Non-pigmented ciliary epithelial cell (primary cell): ENCODE results near the gene PTX3.

Experiments used
- DNase-seq: peaks from one replicate; pipeline ENCODE4 v3.0.0-alpha.2; 2010; ENCODE audit warnings: low read depth

PTX3 gene

DNA sequence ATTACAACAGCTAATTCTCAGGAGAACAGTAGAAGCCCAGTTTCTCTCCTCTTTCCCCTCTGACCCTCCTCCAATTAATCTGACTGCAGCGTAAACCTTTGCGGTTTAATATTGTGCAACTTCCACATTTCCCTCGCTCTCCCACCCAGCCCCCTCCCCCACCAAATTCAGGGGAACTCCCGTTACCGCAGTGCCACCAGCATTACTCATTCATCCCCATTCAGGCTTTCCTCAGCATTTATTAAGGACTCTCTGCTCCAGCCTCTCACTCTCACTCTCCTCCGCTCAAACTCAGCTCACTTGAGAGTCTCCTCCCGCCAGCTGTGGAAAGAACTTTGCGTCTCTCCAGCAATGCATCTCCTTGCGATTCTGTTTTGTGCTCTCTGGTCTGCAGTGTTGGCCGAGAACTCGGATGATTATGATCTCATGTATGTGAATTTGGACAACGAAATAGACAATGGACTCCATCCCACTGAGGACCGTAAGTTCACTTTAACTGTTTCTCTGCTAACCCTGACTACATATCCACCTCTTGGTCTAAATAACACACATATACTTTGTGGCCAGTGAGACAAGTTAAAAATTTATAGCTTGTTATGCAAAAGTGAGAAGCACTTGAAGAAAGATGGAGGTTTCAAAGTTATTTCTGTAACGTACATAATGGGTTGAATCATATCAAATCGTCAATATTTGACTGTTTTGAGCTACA lies at the start of gene PTX3:
TSS of gene PTX3 (plus strand) at position 268 of the 709 bp plus-strand sequence. CDS start at position 352, 84 bp downstream.
- peak; percentile 79 for DNase-seq

DNA sequence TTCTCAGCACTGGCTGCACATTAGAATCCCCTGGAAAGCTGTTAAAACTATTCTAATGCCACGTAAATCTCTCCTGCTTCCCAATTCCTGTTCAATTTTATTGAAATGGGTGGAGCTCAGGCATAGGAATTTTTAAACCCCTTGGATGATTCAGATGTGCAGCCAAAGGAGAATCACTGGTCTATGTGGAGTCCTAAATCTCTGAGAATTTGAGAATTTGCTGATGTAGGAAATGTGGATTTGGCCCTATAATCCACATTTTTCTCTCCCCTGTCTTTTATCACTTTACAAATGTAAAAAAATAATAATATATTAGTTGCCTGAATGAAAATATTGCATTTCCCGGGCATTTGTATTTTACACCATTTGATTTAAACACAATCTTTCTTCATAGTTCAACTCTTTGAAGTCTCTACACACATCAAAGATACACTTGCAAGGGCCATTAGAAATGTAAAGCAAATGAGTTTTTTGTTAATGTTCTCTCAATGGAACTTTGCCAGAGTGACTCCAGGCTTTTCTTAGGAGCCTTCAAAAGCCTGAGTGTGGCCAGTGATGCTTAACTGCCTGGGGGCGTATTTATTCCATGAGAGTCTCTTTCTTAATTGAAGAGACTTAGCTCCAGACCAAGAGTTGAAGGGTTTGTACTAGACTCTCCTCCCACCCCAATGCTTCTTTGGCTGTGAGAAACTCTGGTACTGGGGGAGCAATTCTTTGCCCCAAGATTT lies 48.8 kb upstream of the PTX3 start:
- no peak for DNase-seq

DNA sequence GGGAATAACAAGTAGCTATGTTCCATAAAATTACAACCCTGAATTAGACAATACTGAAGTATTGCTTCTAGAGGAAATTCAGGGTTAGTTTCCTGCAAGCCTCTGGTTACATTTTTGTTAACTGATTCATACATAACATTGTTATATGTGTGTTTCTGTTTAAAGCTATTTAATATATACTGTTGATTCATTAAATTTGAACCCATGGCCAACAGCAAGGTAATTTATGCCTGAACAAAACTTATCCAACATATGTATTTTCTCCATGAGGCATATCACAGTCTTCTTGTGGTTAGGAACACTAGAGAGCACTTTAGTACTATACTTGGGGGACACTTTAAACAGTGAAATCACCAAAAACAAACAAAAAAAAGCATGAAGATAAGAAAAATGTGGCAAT lies 47.7 kb upstream of the PTX3 start:
- DNase-seq: no peak

- no peak for DNase-seq
These were observed 45.7 kb upstream of the PTX3 start for GRCh38 chr3:157390713-157391515.

DNA sequence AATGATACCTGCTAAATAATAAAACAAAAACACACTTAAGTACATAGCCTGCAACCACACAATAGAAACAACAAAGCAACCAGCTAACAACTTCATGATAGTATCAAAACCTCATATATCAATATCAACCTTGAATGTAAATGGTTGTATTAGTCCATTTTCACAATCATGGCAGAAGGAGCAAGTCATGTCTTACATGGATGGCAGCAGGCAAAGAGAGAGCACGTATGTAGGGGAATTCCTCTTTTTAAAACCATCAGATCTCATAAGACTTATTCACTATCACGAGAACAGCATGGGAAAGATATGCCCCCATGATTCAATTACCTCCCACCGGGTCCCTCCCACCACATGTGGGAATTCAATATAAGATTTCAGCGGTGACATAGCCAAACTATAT lies 44.5 kb upstream of the PTX3 start:
- DNase-seq: no peak

DNA sequence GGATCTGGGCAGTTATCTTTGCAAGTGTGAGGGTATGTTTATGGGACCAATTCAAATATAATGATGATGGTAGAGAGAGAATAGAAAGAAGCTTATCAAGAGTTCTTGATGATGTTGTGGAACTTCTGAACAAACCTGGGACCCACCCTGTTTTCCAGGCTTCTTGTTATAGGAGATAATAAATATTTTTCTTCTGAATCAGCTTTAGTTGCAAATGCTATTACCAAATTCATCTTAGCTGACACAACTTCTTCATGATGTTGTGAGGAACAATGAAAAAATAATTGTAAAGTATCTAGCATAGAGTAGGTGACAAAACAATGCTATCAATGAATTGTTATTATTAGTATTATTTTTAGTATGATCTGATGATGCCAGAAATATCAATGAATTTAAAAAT lies 43.5 kb upstream of the PTX3 start:
- DNase-seq: no peak

- DNase-seq: no peak
These were observed 42.2 kb upstream of the PTX3 start for GRCh38 chr3:157394411-157394810.

DNA sequence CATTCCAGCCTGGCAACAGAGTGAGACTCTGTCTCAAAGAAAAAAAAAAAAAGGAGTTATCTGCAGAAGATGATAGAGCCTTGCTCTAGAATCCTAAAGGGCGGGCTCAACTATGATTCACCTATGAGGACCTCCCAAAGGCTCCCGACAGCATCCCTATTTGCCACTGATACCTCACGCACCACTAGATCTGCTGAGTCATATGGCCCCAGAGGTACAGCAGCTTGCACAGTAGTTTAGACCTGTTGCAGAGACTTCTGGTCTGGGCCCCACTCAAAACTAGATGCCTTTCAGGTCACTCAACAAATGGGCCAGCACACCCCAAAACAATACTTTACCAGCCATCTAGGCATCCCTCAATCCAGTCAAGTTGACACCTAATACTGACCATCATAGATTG lies 38.1 kb upstream of the PTX3 start:
- no peak for DNase-seq

DNA sequence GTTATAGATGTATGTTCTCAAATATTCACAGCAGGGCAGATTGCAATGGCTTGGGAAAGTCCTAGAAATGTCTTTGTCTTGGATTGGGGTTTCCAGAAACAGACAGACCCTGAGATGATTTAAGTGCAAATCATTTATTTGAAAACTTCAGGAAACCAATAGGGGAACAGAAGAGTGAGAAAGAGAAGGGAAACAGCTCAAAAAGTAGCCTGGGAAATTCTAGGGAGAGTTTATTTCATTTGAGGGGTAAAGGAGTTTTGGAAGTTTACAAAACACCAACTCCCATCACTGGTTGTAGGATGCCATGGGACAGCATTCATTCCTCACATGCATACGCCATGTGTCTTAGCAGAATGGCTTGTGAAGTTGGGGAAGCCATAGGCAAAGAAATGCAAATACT lies 32.3 kb upstream of the PTX3 start:
- no peak for DNase-seq

DNA sequence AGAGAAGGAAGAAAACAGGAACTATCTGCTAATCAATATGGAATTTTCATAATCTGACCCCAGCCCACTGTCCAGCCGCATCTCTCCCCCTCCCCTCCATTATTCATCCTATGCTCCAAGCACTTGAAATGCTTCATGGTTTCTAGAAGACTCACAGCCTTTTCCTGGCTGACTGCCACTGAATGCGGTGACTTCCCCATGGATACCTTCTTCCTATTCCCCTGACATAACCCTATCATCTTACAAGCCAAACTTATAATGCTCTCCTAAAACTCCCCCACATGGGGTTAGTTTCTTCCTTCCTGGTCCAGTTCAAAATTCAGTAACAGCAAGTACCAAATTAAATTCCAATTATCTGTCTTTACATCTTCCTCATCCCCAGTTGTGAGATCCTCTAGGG lies 31.2 kb upstream of the PTX3 start:
- DNase-seq: peak; percentile 61

DNA sequence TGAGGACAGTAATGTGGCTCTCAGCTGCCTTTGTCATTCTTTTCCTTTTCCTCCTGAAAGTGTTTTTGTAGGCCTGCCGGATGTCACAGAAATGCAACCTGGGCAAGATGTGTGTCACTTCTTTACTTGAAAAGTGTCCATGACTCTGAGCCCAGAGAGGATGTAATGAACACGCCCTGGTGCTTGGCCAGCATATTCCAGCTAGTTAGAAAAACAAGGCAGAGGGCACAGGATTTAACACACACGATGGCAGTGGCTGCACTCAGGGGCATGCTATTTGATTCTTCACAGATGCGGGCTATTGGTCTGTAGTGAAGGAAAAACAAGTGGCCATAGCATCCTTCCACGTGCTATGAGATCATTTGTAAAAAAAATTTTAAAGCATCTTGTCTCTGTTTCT lies 30.3 kb upstream of the PTX3 start:
- no peak for DNase-seq

DNA sequence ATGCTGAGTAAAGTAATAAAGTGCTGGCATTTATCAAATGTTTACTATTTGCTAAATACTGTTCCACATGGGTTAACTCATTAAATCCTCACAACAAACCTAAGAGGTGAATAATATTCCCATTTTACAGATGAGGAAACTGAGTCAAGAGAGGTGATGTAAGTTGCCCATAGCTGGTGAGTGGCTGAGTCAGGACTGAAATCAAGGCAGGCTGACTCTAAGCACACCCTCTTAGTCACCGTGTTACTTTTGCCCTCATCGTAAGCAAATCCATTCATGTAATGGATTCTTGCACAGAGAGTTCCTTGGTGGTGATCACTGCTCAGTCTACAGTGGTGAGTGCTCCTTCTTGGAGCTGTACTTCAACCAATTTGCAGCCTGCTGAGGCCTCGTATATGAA lies 28.9 kb upstream of the PTX3 start:
- no peak for DNase-seq

- no peak for DNase-seq
These were observed 28.0 kb upstream of the PTX3 start for GRCh38 chr3:157408499-157409149.

DNA sequence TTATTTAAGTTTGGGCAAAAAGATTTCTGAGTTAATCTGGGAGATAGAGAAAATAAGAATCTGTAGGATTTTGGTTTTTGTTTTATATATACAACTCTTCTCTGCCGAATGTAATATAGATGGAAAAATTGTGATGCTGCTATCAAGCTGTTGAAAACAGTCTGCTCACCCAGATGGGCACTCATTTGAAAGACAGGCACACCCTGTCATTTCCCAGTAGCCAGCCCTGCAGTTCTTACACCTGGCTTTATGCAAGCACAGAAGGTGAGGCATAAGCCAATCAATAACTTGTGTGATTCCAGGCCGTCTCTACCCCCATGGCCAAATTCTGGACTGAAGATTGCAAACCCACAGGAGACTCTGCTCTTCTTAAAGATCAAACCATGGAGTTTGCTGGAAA lies 27.1 kb upstream of the PTX3 start:
- no peak for DNase-seq

DNA sequence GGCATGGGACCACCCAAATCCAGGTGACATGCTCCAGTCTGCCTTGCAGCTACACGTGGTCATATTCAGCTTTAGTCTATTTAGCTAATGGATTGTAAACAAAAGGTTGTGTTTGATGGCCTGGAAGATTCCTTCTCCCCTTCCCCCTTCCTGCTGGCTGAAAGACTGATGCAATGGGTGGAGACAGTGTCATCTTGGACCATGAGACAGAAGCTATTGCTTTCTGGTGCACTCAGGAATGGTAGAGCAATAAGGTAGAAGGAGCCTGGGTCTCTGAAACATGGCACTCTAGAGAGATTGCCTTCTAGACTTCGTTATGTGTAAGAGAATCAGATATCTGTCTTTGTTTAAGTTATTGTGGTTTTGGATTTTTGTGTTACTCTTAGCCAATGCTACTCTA lies 25.7 kb upstream of the PTX3 start:
- DNase-seq: no peak

DNA sequence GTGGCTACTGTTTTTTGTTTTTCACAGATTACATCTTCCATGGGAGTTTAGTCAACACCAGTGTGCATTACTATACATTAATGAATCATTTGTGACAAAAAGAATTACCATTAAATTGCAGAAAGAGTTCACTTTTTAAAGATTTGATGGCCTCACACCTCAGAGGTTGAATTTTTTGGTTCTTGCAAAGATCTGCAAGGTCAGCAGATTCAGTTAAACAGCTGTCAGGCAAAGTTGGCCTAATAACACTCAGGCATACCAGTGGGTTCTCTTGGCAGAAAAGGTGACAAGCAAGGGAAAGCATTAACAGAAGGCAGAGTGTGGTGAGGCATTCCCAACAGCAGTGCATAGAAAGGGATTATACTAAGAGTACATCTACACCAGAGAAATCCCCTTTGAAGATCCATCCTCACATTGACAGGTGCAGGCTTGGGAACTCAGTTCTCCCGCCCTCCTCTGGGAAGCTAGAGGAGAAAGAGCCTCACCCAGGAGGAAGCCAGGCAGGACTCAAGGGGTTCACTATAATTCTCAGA lies 24.3 kb upstream of the PTX3 start:
- DNase-seq: no peak

- no peak for DNase-seq
These were observed 21.8 kb upstream of the PTX3 start for GRCh38 chr3:157414861-157415260.

DNA sequence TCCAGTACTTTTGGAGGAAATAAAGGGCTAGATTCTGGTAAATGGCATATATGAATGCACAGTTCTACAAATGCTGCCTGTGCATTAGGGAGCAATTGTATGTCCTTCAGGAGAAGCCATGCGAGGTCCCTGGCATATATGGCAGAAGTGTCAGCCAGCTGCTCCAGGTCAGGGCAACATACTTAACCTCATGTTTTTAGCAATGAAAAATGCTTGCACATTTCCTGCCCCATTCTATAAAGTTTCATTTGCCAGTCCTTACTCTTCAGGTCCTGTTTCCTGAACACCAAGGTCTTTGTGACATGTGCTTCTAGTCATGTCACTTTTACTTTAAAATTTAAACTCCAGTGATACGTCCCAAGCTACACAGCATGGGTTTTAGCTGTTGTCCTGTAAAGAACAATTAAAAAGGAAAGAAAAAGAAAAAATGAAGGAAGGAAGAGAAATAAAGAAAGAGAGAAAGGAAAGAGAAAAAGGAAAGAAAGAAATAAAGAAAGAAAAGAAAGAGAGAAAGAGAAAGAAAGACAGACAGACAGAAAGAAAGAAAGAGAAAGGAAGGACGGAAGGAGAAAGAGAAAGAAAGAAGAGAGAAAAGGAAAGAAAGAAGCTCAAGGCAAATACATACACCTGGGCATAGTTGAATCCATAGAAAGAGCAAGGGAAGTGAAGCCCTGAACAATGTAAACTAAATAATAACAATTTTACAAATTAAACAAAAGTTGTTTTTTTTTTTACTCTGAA lies 20.1 kb upstream of the PTX3 start:
- no peak for DNase-seq

GRCh38 chr3:157417247-157417646 lies 19.4 kb upstream of the PTX3 start:
- no peak for DNase-seq

GRCh38 chr3:157418104-157418503 lies 18.5 kb upstream of the PTX3 start:
- DNase-seq: no peak

DNA sequence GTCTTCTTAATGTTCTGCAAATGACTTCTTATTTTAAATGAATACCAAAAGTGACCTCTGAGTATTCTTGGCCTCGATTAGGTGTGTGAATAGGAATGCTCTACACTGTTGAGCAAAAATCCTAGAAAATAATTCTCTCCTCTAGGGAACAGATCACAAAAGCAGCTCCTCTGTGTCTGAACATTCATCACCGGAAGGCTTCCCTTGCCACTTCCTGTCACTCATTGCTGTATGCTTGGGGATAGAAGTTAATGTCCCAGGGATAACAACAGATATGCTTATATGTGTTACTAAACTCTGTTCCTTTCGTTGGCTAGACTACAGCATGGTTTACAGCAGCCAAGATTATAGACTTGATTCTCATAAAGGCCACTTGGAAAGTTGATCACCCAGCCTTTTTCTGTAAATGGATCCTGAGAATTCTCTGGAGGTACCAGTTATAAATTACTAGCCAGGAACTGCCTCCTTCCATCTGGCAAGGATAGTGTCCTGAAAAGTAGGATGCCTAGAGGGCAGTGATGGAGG lies 16.0 kb upstream of the PTX3 start:
- DNase-seq: no peak
